Endodermal cell (in vitro differentiated cells): ENCODE data around the gene C1orf174. TPM values are rescaled to one million over a fixed set of nuclear protein-coding genes. Genes with fewer than 3 reads are reported as not detected.

Experiments used
- DNase-seq: peaks from one replicate; pipeline ENCODE4 v3.0.0-alpha.2; 2017
- H3K27ac ChIP-seq: 2 replicates; pipeline ENCODE4 v1.5.1; 2013; ENCODE audit warnings: mild to moderate bottlenecking, low read depth, low read length, moderate library complexity
- H3K27me3 ChIP-seq: 2 replicates; pipeline ENCODE4 v1.6.1; 2013; ENCODE audit warnings: mild to moderate bottlenecking, low read length, moderate library complexity; ENCODE audit not compliant: insufficient read depth, control insufficient read depth, poor library complexity, severe bottlenecking
- H3K36me3 ChIP-seq: 2 replicates; pipeline ENCODE4 v1.7.0; 2013; ENCODE audit warnings: mild to moderate bottlenecking, low read length, moderate library complexity; ENCODE audit not compliant: control insufficient read depth, insufficient read depth
- H3K4me1 ChIP-seq: one replicate; pipeline ENCODE4 v1.7.0; 2013; ENCODE audit warnings: low read length; ENCODE audit not compliant: control insufficient read depth, insufficient read depth
- H3K4me3 ChIP-seq: 2 replicates; pipeline ENCODE4 v1.5.1; 2013; ENCODE audit warnings: mild to moderate bottlenecking, low read length, moderate library complexity
- H3K9ac ChIP-seq: 2 replicates; pipeline ENCODE4 v1.6.1; 2013; ENCODE audit warnings: mild to moderate bottlenecking, low read length, moderate library complexity; ENCODE audit not compliant: poor library complexity, severe bottlenecking; ENCODE audit errors: extremely low read depth
- H3K9me3 ChIP-seq: 2 replicates; pipeline ENCODE4 v1.6.1; 2013; ENCODE audit warnings: mild to moderate bottlenecking, low read length, moderate library complexity; ENCODE audit not compliant: control insufficient read depth
- H3K27ac Mint-ChIP-seq: 2 replicates; pipeline ENCODE4 v1.8.0; 2020; ENCODE audit warnings: mixed read lengths
- H3K27me3 Mint-ChIP-seq: 2 replicates; pipeline ENCODE4 v1.8.0; 2021; ENCODE audit warnings: mild to moderate bottlenecking, mixed read lengths; ENCODE audit not compliant: insufficient read depth
- H3K36me3 Mint-ChIP-seq: 2 replicates; pipeline ENCODE4 v1.8.0; 2020; ENCODE audit warnings: low read depth, mixed read lengths
- H3K4me1 Mint-ChIP-seq: 2 replicates; pipeline ENCODE4 v1.8.0; 2020; ENCODE audit warnings: mixed read lengths
- H3K4me3 Mint-ChIP-seq: 2 replicates; pipeline ENCODE4 v1.8.0; 2020; ENCODE audit warnings: mild to moderate bottlenecking, moderate library complexity, mixed read lengths
- H3K9me3 Mint-ChIP-seq: 2 replicates; pipeline ENCODE4 v1.8.0; 2020; ENCODE audit warnings: mild to moderate bottlenecking, mixed read lengths
- WGBS, 2 experiments: methylation state at CpG; one replicate each; pipeline versions ENCODE4 v1.1.5 to v1.1.7; 2013; ENCODE audit warnings: missing lambda C conversion rate in 2 of 2, mixed read lengths in 1 of 2; ENCODE audit not compliant: insufficient coverage in 1 of 2, insufficient read length in 1 of 2; 5-methylcytosine and 5-hydroxymethylcytosine counted together
- total RNA-seq, 2 donors: library from RNA; stranded (reverse); fragmentation: NEBNext Ultra II Directional in 1 of 2; extraction: Animal tissue kit (Norgen Biotek cat#: 25700) in 1 of 2; gene quantifications; 2 replicates in 1 of 2; 3 replicates in 1 of 2; pipeline ENCODE4 v1.2.1, GENCODE V29; 2021
- TF ChIP-seq, protein P1 (sequence below): fragments of 200-600 bp; sonication (generic); conservative IDR thresholded peaks from 2 replicates; pipeline ENCODE4 v1.5.0; 2021; ENCODE audit warnings: antibody characterized with exemption, mild to moderate bottlenecking

C1orf174 gene
- total RNA-seq, 2 donors from 2014 or later: 28.4 to 38.4 TPM

DNA sequence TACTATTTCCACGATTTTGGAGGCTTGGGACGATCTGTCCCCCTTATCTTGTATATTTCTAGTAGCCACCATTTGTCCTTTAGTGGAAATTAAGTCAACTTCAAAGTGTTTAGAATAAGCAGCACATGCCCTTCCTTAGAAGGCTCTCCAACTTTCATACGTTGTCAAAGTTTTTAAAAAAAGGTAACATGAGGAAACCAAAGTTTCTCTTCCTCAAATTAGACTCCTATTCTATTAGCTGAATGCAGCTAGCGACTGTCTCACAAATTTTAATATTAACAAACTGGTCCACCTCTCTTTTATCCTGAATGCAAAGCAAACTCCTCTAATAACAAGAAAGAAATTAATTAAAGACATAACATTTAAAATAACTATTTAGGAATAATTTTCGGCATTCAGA, 6.9 kb downstream of the C1orf174 start:
- H3K9me3 Mint-ChIP-seq: peaks cover 4% of the 10 kb centered on the region
- peaks cover 52% of the 10 kb centered on the region for H3K36me3 Mint-ChIP-seq
- H3K36me3 ChIP-seq: peaks cover 50% of the 10 kb centered on the region
- H3K27ac ChIP-seq: no peak overlapping the region
- H3K27me3 ChIP-seq: no peaks in the 10 kb centered on the region
- TF ChIP-seq, protein P1, sequence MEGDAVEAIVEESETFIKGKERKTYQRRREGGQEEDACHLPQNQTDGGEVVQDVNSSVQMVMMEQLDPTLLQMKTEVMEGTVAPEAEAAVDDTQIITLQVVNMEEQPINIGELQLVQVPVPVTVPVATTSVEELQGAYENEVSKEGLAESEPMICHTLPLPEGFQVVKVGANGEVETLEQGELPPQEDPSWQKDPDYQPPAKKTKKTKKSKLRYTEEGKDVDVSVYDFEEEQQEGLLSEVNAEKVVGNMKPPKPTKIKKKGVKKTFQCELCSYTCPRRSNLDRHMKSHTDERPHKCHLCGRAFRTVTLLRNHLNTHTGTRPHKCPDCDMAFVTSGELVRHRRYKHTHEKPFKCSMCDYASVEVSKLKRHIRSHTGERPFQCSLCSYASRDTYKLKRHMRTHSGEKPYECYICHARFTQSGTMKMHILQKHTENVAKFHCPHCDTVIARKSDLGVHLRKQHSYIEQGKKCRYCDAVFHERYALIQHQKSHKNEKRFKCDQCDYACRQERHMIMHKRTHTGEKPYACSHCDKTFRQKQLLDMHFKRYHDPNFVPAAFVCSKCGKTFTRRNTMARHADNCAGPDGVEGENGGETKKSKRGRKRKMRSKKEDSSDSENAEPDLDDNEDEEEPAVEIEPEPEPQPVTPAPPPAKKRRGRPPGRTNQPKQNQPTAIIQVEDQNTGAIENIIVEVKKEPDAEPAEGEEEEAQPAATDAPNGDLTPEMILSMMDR: no peak
- H3K27me3 Mint-ChIP-seq: no peaks in the 10 kb centered on the region
- H3K4me3 ChIP-seq: no peak overlapping the region
- WGBS, 2 experiments: 90 to 91% methylated on average over 4 to 5 of the region's 5 CpGs
- H3K4me1 Mint-ChIP-seq: no peaks in the 10 kb centered on the region
- no peak overlapping the region for H3K27ac Mint-ChIP-seq
- peaks cover 5% of the 10 kb centered on the region for H3K9me3 ChIP-seq
- no peak for DNase-seq
- no peaks in the 10 kb centered on the region for H3K4me1 ChIP-seq
- no peak overlapping the region for H3K9ac ChIP-seq
- H3K4me3 Mint-ChIP-seq: no peak overlapping the region

DNA sequence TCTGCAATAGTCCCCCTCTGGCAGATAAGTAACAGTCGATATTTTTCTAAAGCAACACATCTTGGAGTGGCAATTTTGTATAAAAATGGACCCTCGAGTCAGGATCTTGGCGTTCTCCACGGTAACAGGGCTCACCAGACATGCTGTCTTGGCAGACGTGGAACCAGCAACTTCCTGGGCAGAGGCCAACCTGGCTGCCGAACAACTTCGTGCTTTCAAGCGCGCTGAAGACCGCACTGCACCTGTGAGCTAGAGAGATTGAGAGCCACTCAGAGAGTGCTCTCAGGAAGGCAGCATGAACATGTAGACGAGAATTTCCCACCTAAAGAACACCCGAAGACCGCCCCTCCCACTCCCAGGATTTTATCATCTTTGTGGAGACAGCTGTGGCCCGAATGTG, 7.3 kb downstream of the C1orf174 start:
- Mint-ChIP-seq H3K4me1 (no peaks in the 10 kb centered on the region), H3K27ac (no peak overlapping the region), H3K9me3 (peaks cover 1% of the 10 kb centered on the region), H3K36me3 (peaks cover 54% of the 10 kb centered on the region), H3K4me3 (no peak overlapping the region), H3K27me3 (no peaks in the 10 kb centered on the region)
- WGBS, 2 experiments: 88 to 94% methylated on average over 13 to 14 of the region's 14 CpGs
- Histone ChIP-seq H3K9ac (no peak overlapping the region), H3K36me3 (peaks cover 54% of the 10 kb centered on the region), H3K4me3 (no peak overlapping the region), H3K4me1 (no peaks in the 10 kb centered on the region), H3K27me3 (no peaks in the 10 kb centered on the region), H3K9me3 (peaks cover under 1% of the 10 kb centered on the region), H3K27ac (no peak overlapping the region)
- DNase-seq: no peak
- TF ChIP-seq, protein P1: no peak

DNA sequence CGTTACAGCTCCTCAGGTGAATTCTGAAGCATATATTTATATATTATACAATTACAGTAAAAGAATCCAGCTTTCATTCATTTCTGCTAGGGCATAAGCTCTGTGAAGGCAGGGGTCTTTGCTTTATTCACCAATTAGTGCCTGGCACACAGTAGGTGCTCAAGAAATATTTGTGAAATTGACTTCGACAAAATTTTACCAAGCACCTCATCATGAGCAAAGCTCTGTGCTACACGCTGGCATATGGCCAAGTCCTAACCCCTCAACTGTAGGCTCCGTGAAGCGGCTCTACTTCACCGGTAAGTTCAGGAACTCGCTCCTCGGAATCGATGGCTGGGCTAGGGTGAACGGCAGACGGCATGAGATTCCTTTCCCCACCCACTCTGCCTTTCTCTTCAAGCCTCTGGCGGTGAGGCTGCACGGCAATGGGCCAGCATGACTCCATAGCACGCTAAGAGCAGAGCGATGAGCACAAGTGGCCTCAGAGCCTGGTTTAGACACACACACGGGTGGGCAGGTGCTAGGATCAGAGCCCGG, 8.7 kb downstream of the C1orf174 start:
- TF ChIP-seq, protein P1: no peak
- Mint-ChIP-seq H3K9me3 (no peaks in the 10 kb centered on the region), H3K27me3 (no peaks in the 10 kb centered on the region), H3K4me1 (no peaks in the 10 kb centered on the region), H3K4me3 (no peak overlapping the region), H3K36me3 (peaks cover 60% of the 10 kb centered on the region), H3K27ac (no peak overlapping the region)
- Histone ChIP-seq H3K4me1 (no peaks in the 10 kb centered on the region), H3K4me3 (no peak overlapping the region), H3K36me3 (peaks cover 56% of the 10 kb centered on the region), H3K27me3 (no peaks in the 10 kb centered on the region), H3K9me3 (no peaks in the 10 kb centered on the region), H3K9ac (no peak overlapping the region), H3K27ac (no peak overlapping the region)
- no peak for DNase-seq
- 96 to 97% methylated on average over 13 to 17 of the region's 17 CpGs for WGBS, 2 experiments
